ENCODE measurements around the gene SPPL2A.

DNA sequence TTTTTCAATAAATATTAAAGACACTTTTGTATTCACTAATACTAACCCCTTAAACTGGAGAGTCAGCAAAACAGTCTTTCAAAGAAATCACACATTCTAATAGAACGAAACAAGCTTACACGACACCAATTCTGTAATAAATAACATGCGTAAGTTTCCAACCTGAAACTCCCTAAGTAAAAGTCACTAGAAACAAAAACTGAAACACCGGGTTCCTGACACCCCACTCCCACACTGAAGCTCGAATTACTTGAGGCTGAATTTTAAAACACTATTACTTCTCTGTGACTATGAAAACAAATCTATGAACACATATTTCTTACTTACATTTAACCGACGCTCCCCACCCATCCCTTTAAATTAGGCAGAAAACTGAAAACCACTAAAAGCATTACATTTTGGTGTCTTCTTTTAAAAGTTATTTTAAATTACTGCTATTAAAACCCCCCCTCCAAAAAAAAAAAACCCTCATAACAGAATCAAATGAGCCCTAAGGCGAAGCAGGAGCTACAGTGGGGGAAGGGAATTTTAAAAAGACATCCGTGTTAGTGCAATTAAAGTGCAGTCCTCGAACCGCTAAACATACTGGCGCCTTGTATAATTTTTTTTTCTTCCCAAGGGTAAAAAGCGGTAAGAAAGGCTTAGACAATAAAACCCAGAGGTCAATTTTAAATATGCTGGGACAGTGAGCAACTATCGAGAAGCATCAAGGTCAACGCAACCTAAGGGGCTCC lies 878 bp downstream of the SPPL2A start:
- TF ChIP-seq, protein P1, sequence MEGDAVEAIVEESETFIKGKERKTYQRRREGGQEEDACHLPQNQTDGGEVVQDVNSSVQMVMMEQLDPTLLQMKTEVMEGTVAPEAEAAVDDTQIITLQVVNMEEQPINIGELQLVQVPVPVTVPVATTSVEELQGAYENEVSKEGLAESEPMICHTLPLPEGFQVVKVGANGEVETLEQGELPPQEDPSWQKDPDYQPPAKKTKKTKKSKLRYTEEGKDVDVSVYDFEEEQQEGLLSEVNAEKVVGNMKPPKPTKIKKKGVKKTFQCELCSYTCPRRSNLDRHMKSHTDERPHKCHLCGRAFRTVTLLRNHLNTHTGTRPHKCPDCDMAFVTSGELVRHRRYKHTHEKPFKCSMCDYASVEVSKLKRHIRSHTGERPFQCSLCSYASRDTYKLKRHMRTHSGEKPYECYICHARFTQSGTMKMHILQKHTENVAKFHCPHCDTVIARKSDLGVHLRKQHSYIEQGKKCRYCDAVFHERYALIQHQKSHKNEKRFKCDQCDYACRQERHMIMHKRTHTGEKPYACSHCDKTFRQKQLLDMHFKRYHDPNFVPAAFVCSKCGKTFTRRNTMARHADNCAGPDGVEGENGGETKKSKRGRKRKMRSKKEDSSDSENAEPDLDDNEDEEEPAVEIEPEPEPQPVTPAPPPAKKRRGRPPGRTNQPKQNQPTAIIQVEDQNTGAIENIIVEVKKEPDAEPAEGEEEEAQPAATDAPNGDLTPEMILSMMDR (IDR thresholded peaks at IDR 0.05; ENCODE audit: low read length): no peak
- TF ChIP-seq EZH2 (optimal IDR thresholded peaks at IDR 0.05; ENCODE audit: low read depth, low read length) (no peak), EZH2phosphoT487 (IDR thresholded peaks at IDR 0.05; ENCODE audit: low read length) (no peak)

Data from MM.1S (cell line).